HG02840 (cell line): ENCODE measurements around the gene POC1A.
"Not testable (repeated sequence)": the region's sequence is repeated elsewhere in the genome, so short reads cannot be mapped to it uniquely, and the experiment has no call there.

Source experiments
- ATAC-seq: cut with Tn5 transposase; IDR thresholded peaks from one replicate; pipeline ENCODE4 v1.9.1; 2021; ENCODE audit warnings: mild to moderate bottlenecking, moderate library complexity, moderate number of reproducible peaks; ENCODE audit not compliant: unreplicated experiment, low FRiP score

Gene POC1A

DNA sequence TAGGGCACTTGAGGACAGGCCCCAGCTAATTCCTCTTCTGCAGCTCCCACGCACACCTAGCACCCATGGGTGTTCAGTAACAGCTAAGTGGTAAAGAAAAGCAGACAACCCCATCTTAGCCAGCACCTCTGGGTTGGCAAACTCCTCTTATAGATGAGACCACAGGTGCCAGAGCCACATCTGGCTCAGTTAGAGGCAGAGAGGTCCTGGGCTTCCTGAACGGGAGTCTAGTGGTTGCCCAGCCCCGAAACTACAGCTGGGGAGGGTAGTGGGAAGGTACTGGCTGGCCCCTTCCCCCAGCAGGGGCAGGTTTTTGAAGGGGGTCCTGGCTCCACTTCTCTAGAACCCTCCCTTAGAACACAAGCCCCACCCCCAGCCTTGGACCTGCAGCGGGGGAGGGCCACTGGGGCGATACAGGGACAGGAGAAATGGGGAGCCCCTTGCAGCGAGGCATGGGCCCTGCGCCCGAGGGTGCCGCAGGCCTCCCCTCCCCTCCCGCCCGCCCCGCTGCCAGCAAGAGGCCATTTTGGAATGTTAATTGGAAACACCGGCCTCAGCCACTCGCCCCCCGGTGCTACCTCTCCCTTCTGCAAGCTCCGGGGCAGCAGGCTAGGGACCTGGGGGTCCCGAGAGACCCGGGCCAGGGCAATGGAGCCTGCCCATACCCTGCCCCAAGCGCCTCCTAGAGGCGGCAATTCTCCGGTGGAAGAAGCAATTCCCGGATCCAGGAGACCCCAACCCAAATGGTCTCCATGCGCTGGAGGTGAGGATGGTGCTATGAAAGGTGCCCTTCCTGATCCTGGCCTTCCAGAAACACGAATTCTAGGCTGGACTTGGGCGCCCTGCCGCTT is 99.3 kb downstream of the POC1A start:
- no peak for ATAC-seq

DNA sequence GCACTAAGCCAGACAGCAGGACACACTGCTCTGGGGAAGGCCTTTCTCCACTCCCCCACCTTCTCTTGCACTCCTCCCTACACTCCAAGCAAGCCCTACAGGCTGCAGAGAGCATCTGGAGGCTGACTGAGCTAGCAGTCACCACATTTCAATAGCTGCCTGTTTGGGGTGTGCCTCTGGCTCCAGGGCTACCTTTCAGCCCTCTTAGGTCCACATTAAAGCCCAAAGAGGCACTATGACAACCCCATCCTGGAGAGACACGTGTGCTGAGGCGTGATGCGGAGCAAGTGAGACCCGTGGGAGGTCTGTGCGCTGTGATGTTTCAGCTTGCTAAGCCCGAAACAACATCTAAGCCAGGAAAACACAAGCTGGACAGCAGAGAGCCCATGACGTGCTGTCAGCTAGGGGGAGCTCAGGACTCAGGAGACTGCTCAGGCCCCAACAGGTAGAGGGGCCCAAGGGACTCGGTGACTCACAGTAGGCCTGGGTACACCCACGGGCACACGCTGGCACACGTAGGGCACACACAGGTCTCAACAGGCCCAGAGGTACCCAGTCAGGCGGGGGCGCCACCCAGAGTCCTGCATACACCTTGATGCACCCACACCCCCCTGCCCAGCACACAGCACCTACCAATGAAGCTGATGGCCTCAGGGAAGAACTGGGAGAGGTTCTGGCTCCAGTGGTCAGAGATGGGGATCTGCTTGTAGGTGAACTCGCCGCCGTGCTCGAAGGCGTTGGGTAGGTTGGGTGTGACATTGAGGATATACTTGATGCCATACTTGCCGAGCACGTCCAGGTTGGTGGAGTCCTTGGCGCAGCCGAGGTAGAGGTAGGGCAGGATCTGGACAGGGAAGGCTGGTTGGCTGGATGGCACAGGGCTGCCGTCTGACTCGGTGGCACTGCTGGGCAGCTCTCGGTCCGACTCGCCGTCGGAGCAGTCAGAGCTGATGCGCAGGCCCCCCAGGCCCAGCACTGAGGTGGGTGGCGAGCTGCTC is 100.6 kb downstream of the POC1A start:
- ATAC-seq, result no peak

DNA sequence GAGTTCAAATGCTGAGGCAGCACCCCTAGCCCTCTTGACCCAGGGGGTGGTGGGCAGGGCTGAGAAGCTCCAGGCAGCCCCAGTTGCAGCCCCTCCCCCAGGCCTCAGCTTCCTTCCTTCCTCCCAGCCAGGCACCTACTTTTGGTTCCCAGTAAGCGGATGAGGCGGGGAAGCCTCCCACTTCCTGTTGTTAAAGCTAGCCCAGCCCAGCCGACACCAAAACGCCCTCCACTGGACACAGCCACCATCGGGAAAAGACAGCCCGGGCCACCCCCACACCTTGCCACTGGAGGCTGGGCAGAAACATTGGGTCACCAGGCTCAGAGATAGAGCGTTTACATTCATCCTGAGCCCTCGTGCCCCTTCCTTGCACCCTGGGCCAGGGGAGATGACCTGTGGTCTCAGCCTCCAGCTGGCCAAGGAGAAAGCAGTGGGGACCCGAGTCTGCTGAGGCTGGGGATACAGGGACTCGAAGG is 101.4 kb downstream of the POC1A start:
- ATAC-seq, result no peak

DNA sequence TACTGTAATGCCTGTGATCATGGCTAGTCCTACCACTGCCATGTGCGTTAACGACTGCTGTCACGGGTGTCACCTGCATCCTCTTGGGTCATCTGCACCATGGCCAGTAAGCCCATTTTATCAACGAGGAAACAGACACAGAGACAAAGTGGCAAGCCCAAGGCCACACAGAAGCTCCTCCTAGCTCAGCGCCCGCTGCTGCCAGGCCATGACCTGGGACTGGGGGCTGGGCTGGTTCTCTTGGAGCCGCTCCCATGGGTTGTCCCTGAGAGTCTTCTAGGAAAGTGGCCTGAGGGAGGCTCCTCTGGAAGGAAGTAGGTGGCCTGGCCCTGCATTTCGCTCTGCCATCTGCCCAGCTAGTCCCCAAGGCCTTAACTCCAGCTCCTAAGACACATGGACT is 102.8 kb downstream of the POC1A start:
- ATAC-seq, result no peak

DNA sequence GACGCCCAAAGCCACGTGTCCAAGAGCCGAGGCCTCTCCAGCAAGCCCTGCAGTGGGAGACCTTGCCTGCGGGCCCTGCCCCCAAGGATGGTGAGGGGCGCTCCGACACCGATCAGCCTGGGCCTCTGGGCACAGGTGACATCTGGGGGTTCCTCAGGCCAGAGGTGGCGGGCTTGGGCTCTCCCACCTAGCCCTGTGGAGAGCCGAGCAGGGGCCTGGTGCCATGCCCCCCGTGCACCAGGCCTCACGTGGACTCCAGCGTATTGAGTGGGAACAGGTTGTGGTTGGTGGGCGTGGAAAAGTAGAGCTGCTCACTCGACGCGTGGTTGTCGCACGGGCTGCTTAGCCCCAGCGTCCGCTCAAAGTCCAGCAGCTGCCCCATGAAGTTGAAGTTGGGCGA is 103.7 kb downstream of the POC1A start:
- no peak for ATAC-seq

DNA sequence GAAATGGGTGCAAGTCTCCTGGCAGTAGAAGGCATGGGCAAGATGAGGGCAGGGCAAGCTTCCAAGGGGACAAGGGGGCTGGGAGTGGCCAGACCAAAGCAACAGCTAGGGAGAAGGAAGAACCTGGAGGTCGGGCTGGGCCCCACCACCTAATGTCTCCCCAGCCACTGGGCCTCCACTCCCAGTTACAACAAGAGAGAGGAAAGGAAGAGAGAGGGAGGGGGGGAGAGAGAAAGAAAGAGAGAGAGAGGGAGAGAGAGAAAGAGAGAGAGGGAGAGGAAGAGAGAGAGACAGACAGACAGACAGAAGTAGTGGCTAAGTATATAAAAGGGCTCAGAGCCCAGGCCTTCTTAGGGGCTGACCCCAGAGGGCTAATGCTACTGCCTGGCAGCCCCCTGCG is 104.7 kb downstream of the POC1A start:
- no peak for ATAC-seq

DNA sequence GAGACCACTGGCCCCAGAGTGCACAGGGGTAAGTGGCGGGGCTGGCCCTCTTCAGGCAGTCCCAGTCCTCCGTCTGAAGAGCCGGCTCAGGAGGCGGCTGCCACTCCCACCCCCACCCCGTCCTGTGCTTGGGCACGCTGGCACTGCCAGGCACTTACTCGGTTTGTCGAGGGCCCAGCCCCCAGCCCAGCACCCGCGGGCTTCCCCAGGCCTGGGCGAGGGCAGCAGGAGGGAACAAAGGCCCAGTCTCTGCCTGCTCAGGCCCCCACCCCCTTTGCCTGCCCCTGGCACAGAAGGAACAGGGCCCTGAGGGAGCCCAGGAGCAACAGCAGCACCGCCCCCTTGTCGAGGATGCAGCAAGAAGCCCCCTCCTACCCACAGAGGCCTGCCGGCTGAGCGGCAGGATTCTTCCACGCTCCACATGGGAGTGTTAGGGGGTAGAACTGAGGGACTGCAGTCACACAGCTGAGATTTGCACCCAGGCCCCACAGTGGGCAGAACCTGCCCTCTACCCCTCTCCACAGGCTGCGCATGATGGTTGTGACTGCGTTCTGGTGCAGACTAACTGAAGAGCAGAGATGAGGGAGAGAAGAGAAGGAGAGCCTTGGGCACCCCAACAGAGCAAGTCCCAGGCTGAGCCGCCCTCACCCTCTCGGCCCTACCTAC is 106.8 kb downstream of the POC1A start:
- no peak for ATAC-seq

DNA sequence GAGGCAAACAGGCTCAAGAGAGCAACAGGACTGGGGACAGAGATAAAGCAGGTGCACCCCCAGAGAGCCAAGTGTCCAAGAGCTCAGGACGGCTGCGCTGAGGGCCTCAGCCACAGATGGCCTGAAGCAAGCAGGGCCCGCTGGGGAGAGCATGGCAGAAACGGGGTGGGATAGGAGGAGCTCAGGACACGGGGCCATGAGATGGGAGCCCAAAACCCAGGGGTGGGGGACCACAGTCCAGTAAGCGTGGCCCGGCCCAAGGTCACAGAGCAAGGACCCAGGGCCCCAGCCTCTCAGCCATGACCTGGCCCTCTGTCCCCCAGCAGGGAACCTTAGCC is 107.4 kb downstream of the POC1A start:
- ATAC-seq, result no peak

DNA sequence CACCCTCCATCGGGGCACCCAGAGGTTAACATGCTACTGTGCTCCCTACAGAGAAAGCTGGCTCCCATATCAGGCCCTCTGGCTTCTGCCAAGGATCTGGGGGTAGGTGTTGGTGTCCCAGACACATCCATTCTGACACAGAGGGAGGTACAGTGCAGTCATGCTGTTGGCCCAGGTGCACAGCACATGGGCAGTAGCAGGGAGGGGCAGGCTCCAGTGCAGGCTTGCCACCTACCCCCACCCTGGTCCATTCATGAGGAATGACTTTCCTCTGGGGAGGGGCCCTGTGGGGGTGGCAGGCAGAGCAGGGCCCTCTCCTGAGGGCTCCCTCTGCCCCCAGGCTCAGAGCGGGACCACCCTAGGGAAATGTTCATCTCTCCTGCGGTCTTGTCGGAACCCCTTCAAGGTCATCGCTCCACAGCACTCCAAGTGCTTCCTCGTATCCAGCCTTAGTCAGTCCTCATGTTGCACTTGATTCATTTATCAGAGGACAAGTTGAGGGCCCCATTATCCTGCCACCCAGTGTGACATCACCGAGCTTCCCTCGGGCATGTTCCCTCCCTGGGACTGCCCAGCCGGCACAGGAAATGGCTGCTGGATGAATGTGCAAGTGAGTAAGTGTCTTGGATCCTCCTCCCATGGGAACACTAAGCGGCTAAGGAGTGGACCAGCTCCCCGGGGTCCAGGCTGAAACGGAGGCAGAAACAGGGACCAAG is 107.9 kb downstream of the POC1A start:
- ATAC-seq, result no peak

DNA sequence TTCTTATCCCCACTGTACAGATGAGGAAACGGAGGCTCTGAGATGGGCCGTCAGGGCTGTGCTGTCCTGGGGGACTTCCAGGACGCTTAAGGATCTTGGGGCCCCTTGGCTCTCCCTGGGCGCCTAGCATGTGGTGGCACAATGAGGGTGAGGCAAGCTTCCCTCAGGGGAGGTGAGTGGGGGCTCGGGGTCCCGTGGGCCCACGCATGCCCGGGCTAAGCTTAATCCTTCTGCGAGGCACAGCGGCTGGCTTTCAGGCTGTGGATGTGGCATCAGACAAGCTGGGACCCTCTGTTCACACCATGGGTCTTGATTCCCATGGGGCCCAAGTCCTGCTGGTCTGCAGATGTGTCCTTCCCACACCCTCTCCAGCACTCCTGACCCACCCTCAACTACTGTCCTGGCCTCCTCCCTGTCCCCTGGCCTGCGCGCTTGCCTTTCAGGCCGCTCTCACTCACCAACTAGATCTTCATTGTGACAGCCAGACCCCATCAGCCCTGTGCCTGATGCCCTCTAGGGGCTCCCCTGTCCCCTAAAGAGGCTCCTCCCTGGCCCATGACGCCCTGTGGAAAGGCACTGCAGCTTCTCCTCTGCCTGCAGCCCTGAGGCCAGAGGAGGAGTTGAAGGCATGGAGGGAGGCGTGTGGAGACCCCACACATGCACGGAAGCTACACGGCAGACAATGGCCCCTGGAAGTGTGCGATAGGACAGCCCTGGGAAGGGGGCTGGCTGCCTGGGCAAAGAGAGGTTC is 109.2 kb downstream of the POC1A start:
- no peak for ATAC-seq

DNA sequence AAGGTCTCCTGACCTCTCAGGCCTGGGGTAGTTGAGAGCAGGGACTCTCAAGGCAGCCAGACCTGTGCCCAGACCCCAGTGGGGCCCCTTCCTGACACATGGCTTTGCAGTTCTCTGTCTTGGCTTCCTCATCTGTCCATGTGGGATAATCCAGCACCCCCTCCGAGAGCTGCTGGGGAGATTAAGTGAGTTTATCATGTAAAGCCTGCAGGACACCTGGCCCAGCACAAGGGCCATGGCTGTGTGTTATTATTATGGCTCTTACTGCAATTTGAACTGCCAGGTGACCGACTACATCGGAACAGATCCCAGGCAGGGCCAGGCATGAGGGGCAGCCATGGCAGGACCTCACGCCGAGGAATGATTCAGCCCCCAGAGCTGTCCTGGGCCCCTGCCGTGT is 110.5 kb downstream of the POC1A start:
- no peak for ATAC-seq

DNA sequence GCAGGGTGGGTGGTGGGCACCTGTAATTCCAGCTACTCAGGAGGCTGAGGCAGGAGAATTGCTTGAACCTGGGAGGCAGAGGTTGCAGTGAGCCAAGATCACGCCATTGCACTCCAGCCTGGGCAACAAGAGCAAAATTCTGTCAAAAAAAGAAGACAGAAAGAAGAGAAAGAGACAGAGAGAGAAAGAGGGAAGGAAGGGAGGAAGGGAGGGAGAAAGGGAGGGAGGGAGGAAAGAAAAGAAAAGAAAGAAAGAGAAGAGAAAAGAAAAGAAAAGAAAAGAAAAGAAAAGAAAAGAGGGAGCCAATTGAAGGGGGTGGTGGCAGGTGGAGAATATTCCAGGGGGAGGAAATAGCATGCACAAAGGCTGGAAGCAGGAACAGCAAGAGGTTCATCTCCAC is 111.2 kb downstream of the POC1A start:
- ATAC-seq, result not testable (repeated sequence)

DNA sequence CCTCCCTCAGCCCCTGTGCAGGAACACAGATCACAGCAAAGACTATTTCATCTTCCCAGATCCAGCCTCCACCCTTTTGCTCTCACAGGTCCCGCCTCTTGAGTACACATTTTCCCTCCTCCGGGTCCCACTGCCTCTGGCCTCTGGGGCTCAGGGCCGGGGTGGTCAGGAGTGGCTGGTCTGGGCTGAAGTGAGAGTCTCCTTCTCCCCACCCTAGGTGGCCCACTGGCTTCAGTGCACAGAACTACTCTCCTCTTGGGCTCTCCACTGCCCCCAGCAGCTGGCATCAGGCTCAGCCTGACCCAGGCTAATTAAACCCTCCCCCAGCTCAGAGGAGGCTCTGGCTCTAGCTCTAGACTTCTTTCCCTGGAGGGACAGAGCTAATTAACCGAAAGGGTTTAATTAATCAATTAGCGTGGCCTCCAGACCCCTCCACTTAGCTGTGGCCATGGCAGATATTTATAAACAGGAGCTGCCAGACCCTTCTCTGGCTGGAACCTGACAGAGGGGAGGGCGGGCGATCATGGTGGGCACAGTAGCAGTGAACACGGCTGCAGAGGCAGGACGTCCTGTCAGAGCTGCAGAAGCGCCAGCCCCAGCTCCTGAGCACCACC is 113.0 kb downstream of the POC1A start:
- ATAC-seq, result no peak

DNA sequence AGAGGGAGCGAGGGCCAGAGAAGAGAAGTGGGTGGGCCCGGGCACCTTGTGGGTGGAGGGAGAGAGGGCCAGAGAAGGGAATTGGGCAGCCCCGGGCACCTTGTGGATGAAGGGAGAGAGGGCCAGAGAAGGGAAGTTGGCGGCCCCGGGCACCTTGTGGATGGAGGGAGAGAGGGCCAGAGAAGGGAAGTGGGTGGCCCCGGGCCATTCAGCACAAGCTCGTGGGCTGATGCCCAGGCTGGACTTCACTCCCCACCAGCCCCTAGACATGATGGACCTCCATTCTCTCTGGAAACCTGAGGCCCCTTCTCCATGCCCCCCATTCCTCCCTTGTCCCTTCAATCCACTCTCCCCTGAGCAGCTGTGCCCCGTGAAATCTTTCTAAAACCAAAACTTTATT is 113.6 kb downstream of the POC1A start:
- ATAC-seq, result no peak

DNA sequence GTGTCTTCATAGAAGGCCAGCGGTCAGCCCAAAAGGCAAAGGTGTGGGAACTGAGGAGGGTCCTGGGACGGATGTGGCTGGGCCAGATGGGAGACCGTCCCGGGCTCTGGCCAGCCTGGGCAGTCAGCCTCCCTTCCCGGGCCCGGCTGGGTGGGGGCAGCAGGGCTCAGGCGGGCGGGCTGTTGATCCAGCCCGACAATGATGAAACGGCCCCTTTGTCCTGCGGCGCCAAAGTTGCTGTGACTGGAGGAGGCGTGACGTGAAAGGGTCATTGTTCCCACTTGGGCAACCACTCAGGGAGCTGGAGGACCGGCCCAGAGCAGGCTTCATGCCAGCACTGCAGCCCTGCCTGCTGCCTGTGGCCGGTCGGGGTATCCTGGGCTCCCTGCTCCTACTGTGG is 114.4 kb downstream of the POC1A start:
- no peak for ATAC-seq

DNA sequence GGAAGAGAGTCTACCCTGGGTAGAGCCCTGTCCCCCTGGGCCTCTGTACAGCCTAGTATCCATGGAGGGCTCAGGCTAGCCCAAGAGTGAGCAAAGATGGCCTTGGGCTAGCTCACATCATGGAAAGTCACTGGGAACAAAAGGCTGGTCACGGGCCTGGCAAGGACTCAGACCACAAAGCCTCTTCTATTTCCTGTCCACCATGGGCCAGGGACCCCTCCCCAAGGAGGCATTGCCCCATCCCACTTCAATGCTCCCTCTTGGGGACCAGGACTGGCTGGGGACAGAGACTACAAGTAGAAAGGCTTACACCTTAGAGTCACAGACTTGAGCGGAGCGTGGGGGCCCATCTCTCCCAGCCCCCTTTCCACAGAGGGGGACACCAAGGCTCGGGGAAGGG is 114.8 kb downstream of the POC1A start:
- no peak for ATAC-seq

DNA sequence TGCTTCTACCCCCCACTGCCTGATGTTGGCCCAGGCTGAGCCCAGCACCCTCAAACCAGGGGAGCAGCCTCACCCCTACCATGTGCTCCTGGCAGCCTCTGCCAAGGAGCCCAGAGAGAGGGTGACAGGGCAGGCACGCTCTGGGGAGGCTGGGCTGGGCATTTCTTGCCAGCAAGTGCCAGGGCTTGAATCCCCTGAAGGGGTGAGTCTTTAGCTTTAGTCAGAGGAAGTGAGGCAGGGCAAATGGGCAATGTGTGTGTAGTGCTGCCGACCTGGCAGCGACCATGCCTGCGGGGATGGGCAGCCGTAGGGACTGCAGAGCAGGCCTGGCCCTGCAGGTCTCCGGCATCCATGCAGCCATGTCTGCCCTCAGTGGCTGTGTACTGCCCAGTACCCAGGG is 116.0 kb downstream of the POC1A start:
- ATAC-seq, result no peak

DNA sequence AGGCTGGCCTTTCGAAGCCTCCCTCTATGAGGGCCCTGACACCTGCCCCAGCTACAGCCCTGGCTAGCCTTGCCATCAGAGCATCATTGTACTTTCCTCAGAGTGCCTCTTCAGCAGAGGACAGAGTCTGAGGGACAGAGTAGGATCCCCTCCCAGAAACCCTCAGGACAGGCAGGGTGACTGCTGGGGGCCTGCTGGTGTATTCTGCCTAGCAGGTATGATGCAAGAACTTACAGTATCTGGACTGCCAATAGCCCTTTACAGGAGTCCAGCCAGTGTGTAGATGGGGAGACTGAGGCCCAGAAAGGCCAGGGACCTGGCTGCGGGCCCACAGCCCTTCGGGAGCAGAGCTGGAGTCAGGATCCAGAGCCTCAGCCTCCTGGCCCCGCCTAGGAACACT is 116.9 kb downstream of the POC1A start:
- no peak for ATAC-seq

DNA sequence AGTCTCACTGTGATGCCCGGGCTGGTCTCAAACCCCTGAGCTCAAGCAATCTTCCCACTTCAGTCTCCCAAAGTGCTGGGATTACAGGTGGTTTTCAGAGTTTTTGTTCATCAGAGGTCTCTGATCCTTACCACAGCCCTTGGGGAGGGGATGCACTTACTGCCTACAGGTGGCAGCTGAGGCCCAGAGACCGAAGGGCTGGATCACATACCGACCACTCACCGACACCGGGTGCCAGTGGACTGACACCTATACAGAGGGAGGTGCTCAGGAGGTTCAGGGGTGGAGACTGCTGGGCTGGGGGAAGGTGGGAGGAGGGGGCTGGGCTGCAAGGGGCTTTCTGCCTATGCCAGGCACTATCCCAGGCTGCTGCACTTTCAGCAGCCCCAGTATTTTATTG is 117.4 kb downstream of the POC1A start:
- ATAC-seq, result no peak
